GM12878 (cell line): ENCODE results near the gene SSBP1. TPM values are rescaled to one million over a fixed set of nuclear protein-coding genes. Genes with fewer than 3 reads are reported as not detected.

Experiments used
- ATAC-seq: fragments of 200-7000 bp; cut with Tn5 transposase; 3 replicates; pipeline ENCODE4 v1.9.1; 2020; ENCODE audit warnings: mild to moderate bottlenecking, moderate library complexity
- BruUV-seq: library from RNA; stranded (reverse); fragments of 400-500 nt; replicated peaks from 2 replicates; lab custom pipeline; 2021; lab: Mats Ljungman, UMichigan
- CTCF ChIA-PET: fragments of 300-600 bp; sonication (Branson Sonifier 250); formaldehyde crosslinking; extraction: SDS; loops from one replicate; lab custom pipeline; 2021; ENCODE audit warnings: inconsistent platforms; lab: Yijun Ruan, JAX
- POLR2A ChIA-PET: fragments of 350-600 bp; formaldehyde crosslinking; extraction: SDS; loops from one replicate; lab custom pipeline; 2021; ENCODE audit warnings: inconsistent platforms; lab: Charles Lee
- RAD21 ChIA-PET: fragments of 300-600 bp; sonication (Branson Sonifier 250); formaldehyde crosslinking; loops from one replicate; lab custom pipeline; 2023; ENCODE audit warnings: antibody characterized with exemption; ENCODE audit not compliant: unreplicated experiment; lab: Charles Lee
- SMC1A ChIA-PET: fragments of 300-600 bp; sonication (Branson Sonifier 250); formaldehyde crosslinking; loops from one replicate; lab custom pipeline; 2023; ENCODE audit not compliant: unreplicated experiment, uncharacterized antibody; lab: Charles Lee
- DNase-seq: peaks from one replicate; pipeline ENCODE4 v3.0.0-alpha.2; 2011; ENCODE audit warnings: low read depth, low spot score
- FAIRE-seq: peaks from 3 replicates; lab custom pipeline; 2011; peaks lifted over from hg19 to GRCh38; lab: Jason Lieb, UNC
- H2AFZ ChIP-seq: 2 replicates; pipeline ENCODE4 v1.6.0; 2011; ENCODE audit warnings: low read depth, low read length, control low read depth; ENCODE audit not compliant: control insufficient read depth
- H3K27ac ChIP-seq: 2 replicates; pipeline ENCODE4 v1.5.1; 2011; ENCODE audit warnings: control low read depth; ENCODE audit not compliant: control insufficient read depth, insufficient read depth
- H3K27me3 ChIP-seq, 2 experiments: replicated peaks in 1 of 2; 2 replicates each; pipeline versions ENCODE4 v1.6.0 to v1.6.1; 2011; ENCODE audit warnings: low read length in 1 of 2; ENCODE audit not compliant: control insufficient read depth in 2 of 2, insufficient read depth in 2 of 2
- H3K36me3 ChIP-seq, 2 experiments: 2 replicates each; pipeline ENCODE4 v1.5.1; 2011; ENCODE audit warnings: low read length in 1 of 2; ENCODE audit not compliant: control insufficient read depth in 2 of 2, insufficient read depth in 2 of 2
- H3K4me1 ChIP-seq: 2 replicates; pipeline ENCODE4 v1.6.1; 2011; ENCODE audit warnings: mild to moderate bottlenecking, low read length, moderate library complexity, mixed read lengths; ENCODE audit not compliant: control insufficient read depth, insufficient read depth
- H3K4me2 ChIP-seq: 2 replicates; pipeline ENCODE4 v1.6.0; 2011; ENCODE audit warnings: control low read depth; ENCODE audit not compliant: control insufficient read depth, insufficient read depth
- H3K4me3 ChIP-seq: fragments of 200-600 bp; sonication (generic); 2 replicates; pipeline ENCODE4 v1.5.1; 2016
- H3K79me2 ChIP-seq: 2 replicates; pipeline ENCODE4 v1.6.0; 2011; ENCODE audit warnings: low read length; ENCODE audit not compliant: control insufficient read depth, insufficient read depth
- H3K9ac ChIP-seq: 2 replicates; pipeline ENCODE4 v1.8.0; 2011; ENCODE audit warnings: low read length, control low read depth, mixed read lengths; ENCODE audit not compliant: control insufficient read depth, insufficient read depth
- H3K9me3 ChIP-seq: replicated peaks from 3 replicates; pipeline ENCODE4 v1.5.1; 2011; ENCODE audit warnings: mild to moderate bottlenecking, low read length; ENCODE audit not compliant: control insufficient read depth, insufficient read depth
- H4K20me1 ChIP-seq: 2 replicates; pipeline ENCODE4 v1.6.0; 2011; ENCODE audit not compliant: control insufficient read depth, insufficient read depth
- CEBPB ChIP-seq, 2 experiments: fragments of 150-350 bp in 1 of 2; IDR thresholded peaks; 2 replicates each; pipeline ENCODE4 v1.6.1; 2012 to 2014; ENCODE audit warnings: low read depth in 2 of 2, low read length in 2 of 2, borderline replicate concordance in 1 of 2, inconsistent platforms in 1 of 2
- CREB1 ChIP-seq: IDR thresholded peaks from 2 replicates; pipeline ENCODE4 v1.6.1; 2012; ENCODE audit warnings: low read depth, mild to moderate bottlenecking, inconsistent platforms
- FOXK2 ChIP-seq: fragments of 450-650 bp; IDR thresholded peaks from 2 replicates; pipeline ENCODE4 v1.6.1; 2017; ENCODE audit warnings: mild to moderate bottlenecking, moderate library complexity
- IKZF2 ChIP-seq, 2 experiments: fragments of 450-650 bp; IDR thresholded peaks; 2 replicates each; pipeline ENCODE4 v1.6.1; 2017; ENCODE audit warnings: mild to moderate bottlenecking in 2 of 2, moderate library complexity in 2 of 2
- KAT2A ChIP-seq: conservative IDR thresholded peaks from 2 replicates; pipeline ENCODE4 v1.6.1; 2011; ENCODE audit warnings: low read depth, low read length; ENCODE audit not compliant: control insufficient read depth
- KLF5 ChIP-seq: fragments of 450-650 bp; IDR thresholded peaks from 2 replicates; pipeline ENCODE4 v1.6.1; 2014; ENCODE audit warnings: mild to moderate bottlenecking; ENCODE audit not compliant: partially characterized antibody
- LARP7 ChIP-seq: fragments of 450-650 bp; IDR thresholded peaks from 2 replicates; pipeline ENCODE4 v1.6.1; 2017; ENCODE audit warnings: mild to moderate bottlenecking
- MXI1 ChIP-seq: fragments of 150-350 bp; IDR thresholded peaks from 2 replicates; pipeline ENCODE4 v1.6.1; 2011; ENCODE audit warnings: low read depth, mild to moderate bottlenecking, inconsistent platforms, low read length, improper control_type of control experiment
- NBN ChIP-seq: fragments of 450-650 bp; IDR thresholded peaks from 2 replicates; pipeline ENCODE4 v1.6.1; 2016
- NFIC ChIP-seq: IDR thresholded peaks from 2 replicates; pipeline ENCODE4 v1.6.1; 2012; ENCODE audit warnings: low read depth, mild to moderate bottlenecking, inconsistent platforms, low read length, moderate library complexity
- NFYA ChIP-seq: IDR thresholded peaks from 2 replicates; pipeline ENCODE4 v1.6.1; 2011; ENCODE audit warnings: low read depth, mild to moderate bottlenecking, low read length, improper control_type of control experiment, borderline replicate concordance
- POLR2AphosphoS2 ChIP-seq: IDR thresholded peaks from 2 replicates; pipeline ENCODE4 v1.6.1; 2011; ENCODE audit warnings: low read depth, mild to moderate bottlenecking, low read length, improper control_type of control experiment, moderate library complexity
- SIX5 ChIP-seq: IDR thresholded peaks from 2 replicates; pipeline ENCODE4 v1.6.1; 2011; ENCODE audit warnings: mild to moderate bottlenecking, low read depth, low read length, moderate library complexity; ENCODE audit not compliant: severe bottlenecking
- SMAD1 ChIP-seq: fragments of 450-650 bp; IDR thresholded peaks from 2 replicates; pipeline ENCODE4 v1.6.1; 2018; ENCODE audit warnings: mild to moderate bottlenecking, low read depth; ENCODE audit not compliant: partially characterized antibody
- TAF1 ChIP-seq: IDR thresholded peaks from 2 replicates; pipeline ENCODE4 v1.6.1; 2011; ENCODE audit warnings: mild to moderate bottlenecking, low read depth, low read length, borderline replicate concordance
- TCF7 ChIP-seq: IDR thresholded peaks from 2 replicates; pipeline ENCODE4 v1.6.1; 2014; ENCODE audit warnings: antibody characterized with exemption, borderline replicate concordance
- ZNF207 ChIP-seq: fragments of 450-650 bp; IDR thresholded peaks from 2 replicates; pipeline ENCODE4 v1.6.1; 2014; ENCODE audit warnings: antibody characterized with exemption, mild to moderate bottlenecking, borderline replicate concordance
- ZNF217 ChIP-seq: fragments of 450-650 bp; IDR thresholded peaks from 2 replicates; pipeline ENCODE4 v1.6.1; 2017; ENCODE audit warnings: antibody characterized with exemption, mild to moderate bottlenecking
- ZNF622 ChIP-seq: fragments of 450-650 bp; IDR thresholded peaks from 2 replicates; pipeline ENCODE4 v1.6.1; 2017; ENCODE audit warnings: mild to moderate bottlenecking, inconsistent platforms
- WGBS: methylation state at CpG from one replicate; pipeline ENCODE4 v1.1.6; 2016; ENCODE audit warnings: low lambda C conversion rate; ENCODE audit not compliant: insufficient replicate concordance, insufficient coverage; ENCODE audit errors: missing lambda C conversion rate; 5-methylcytosine and 5-hydroxymethylcytosine counted together
- in situ Hi-C: fragments of 300-500 bp; cut with MboI; formaldehyde crosslinking; loops from 9 replicates; pipeline ENCODE4 v1.14.3; 2018; ENCODE audit warnings: mixed read lengths
- intact Hi-C: fragments of 100-400 bp; cut with micrococcal nuclease; formaldehyde crosslinking; loops from one replicate; pipeline ENCODE4 v1.14.2; 2022; ENCODE audit not compliant: unreplicated experiment
- polyA plus RNA-seq, 11 experiments: library from polyadenylated mRNA; depleted of rRNA in 4 of 11; unstranded in 6 of 11; stranded (reverse) in 5 of 11; fragments of >200 nt; fragmentation: Nextera tagmentation in 4 of 11; fragmentation: Illumina TruSeq in 1 of 11; extraction: Ambion mirVana in 4 of 11; extraction: Trizol in 1 of 11; gene quantifications; 1 replicate in 1 of 11; 2 replicates in 10 of 11; pipeline versions ENCODE4 v1.2.1 to v1.2.3, GENCODE V29; 2011 to 2016; ENCODE audit warnings: inconsistent platforms in 2 of 11, missing spikeins in 2 of 11, low read depth in 1 of 11
- total RNA-seq, 4 experiments: library from RNA; depleted of rRNA in 3 of 4; stranded (reverse); fragments of >200 nt in 3 of 4; fragmentation: Illumina TruSeq in 1 of 4; extraction: Trizol in 1 of 4; gene quantifications; 2 replicates each; pipeline versions ENCODE4 v1.2.1 to v1.2.3, GENCODE V29; 2013 to 2021

SSBP1 gene
- total and polyA plus RNA-seq, 10 of the 15 experiments (the other 5 are each of a cell fraction or from before 2014, with no cell fraction given): 191 to 998 (median 418) TPM

- no peak overlapping the region for H2AFZ ChIP-seq
- no peaks in the 10 kb centered on the region for H3K9me3 ChIP-seq
- ATAC-seq: no peak
- no peaks in the 10 kb centered on the region; a peak in 1 of 4 replicates for H3K27me3 ChIP-seq
- WGBS: 41% methylated on average over 2 of the region's 2 CpGs
- ChIA-PET RAD21 (no interaction called here), POLR2A (no interaction called here), CTCF (interaction anchor here (1.2 to 2.5 kb wide), 4 partner anchors 16 to 60 kb away, joined by 4 to 12 read pairs (median 7); partner anchors contain the start of gene SSBP1), SMC1A (interaction anchor here (0.8 to 2.2 kb wide), 3 partner anchors 9 to 36 kb away, joined by 3 to 6 read pairs (median 5); partner anchors contain the start of gene SSBP1)
- H3K4me3 ChIP-seq: no peak overlapping the region
- no TSS peak for BruUV-seq
- no peak overlapping the region for H3K9ac ChIP-seq
- no peaks in the 10 kb centered on the region for H3K79me2 ChIP-seq
- no peaks in the 10 kb centered on the region for H4K20me1 ChIP-seq
- TF ChIP-seq NFIC (no peak), LARP7 (no peak), SIX5 (no peak), ZNF207 (no peak), ZNF622 (no peak), ZNF217 (no peak), IKZF2 (IDR thresholded peaks at IDR 0.05) (no peak), CREB1 (no peak), KLF5 (no peak), TCF7 (no peak), TAF1 (no peak), SMAD1 (no peak), KAT2A (no peak), NFYA (no peak), MXI1 (no peak), NBN (no peak), CEBPB (IDR thresholded peaks at IDR 0.05; ENCODE audit: borderline replicate concordance in 1 of 2, low read depth in 2 of 2, low read length in 2 of 2) (no peak), POLR2AphosphoS2 (no peak), FOXK2 (no peak)
- in situ Hi-C loops: no loop called here
- no peak for FAIRE-seq
- no peak for DNase-seq
- H3K27ac ChIP-seq: no peak overlapping the region
- intact Hi-C loops: no loop called here
- no peak overlapping the region for H3K4me2 ChIP-seq
- H3K36me3 ChIP-seq: no peaks in the 10 kb centered on the region
- H3K4me1 ChIP-seq: no peaks in the 10 kb centered on the region
These were observed 23.6 kb upstream of the SSBP1 start for GRCh38 chr7:141714571-141714970.
